Measurements from ENCODE around the gene DEGS1. TPM values are rescaled to one million over a fixed set of nuclear protein-coding genes. Genes with fewer than 3 reads are reported as not detected.

Gene DEGS1
- total RNA-seq, 2 donors from 2014 or later: 84.0 to 95.1 TPM

DNA sequence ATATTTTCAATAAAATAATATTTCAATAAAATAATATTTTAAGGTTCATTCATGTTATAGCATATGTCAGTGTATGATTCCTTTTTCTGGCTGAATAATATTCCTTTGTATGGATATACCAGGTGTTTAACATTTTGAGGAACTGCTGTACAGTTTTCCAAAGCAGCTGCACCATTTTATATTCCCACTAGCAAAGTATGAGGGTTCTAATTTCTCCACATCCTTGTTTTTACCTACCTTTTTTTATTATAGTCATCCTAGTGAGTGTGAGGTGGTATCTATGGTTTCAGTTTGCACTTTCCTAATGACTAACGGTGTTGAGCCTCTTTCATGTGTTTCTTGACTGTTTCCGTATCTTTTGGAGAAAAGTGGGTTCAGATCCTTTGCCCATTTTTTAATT, 5.2 kb downstream of the DEGS1 start:
- H3K9me3 ChIP-seq: no peaks in the 10 kb centered on the region
- H3K27me3 ChIP-seq: no peaks in the 10 kb centered on the region
- no peak for DNase-seq (ENCODE audit: low spot score)
- peaks cover 30% of the 10 kb centered on the region for H3K36me3 ChIP-seq
- TF ChIP-seq, protein P1, sequence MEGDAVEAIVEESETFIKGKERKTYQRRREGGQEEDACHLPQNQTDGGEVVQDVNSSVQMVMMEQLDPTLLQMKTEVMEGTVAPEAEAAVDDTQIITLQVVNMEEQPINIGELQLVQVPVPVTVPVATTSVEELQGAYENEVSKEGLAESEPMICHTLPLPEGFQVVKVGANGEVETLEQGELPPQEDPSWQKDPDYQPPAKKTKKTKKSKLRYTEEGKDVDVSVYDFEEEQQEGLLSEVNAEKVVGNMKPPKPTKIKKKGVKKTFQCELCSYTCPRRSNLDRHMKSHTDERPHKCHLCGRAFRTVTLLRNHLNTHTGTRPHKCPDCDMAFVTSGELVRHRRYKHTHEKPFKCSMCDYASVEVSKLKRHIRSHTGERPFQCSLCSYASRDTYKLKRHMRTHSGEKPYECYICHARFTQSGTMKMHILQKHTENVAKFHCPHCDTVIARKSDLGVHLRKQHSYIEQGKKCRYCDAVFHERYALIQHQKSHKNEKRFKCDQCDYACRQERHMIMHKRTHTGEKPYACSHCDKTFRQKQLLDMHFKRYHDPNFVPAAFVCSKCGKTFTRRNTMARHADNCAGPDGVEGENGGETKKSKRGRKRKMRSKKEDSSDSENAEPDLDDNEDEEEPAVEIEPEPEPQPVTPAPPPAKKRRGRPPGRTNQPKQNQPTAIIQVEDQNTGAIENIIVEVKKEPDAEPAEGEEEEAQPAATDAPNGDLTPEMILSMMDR (IDR thresholded peaks at IDR 0.05): no peak
- H3K4me3 ChIP-seq: no peak overlapping the region
- no peak overlapping the region for H3K27ac ChIP-seq
- peaks cover 0 to 22% of the 10 kb centered on the region in 2 donors for H3K4me1 ChIP-seq

DNA sequence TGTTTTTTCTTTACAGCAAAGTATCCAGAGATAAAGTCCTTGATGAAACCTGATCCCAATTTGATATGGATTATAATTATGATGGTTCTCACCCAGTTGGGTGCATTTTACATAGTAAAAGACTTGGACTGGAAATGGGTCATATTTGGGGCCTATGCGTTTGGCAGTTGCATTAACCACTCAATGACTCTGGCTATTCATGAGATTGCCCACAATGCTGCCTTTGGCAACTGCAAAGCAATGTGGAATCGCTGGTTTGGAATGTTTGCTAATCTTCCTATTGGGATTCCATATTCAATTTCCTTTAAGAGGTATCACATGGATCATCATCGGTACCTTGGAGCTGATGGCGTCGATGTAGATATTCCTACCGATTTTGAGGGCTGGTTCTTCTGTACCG, 6.5 kb downstream of the DEGS1 start:
- H3K4me1 ChIP-seq: peaks cover 0 to 17% of the 10 kb centered on the region in 2 donors
- no peak for DNase-seq (ENCODE audit: low spot score)
- H3K4me3 ChIP-seq: no peak overlapping the region
- no peak overlapping the region for H3K27ac ChIP-seq
- H3K36me3 ChIP-seq: peaks cover 42% of the 10 kb centered on the region
- no peaks in the 10 kb centered on the region for H3K9me3 ChIP-seq
- TF ChIP-seq, protein P1 (IDR thresholded peaks at IDR 0.05): no peak
- no peaks in the 10 kb centered on the region for H3K27me3 ChIP-seq

DNA sequence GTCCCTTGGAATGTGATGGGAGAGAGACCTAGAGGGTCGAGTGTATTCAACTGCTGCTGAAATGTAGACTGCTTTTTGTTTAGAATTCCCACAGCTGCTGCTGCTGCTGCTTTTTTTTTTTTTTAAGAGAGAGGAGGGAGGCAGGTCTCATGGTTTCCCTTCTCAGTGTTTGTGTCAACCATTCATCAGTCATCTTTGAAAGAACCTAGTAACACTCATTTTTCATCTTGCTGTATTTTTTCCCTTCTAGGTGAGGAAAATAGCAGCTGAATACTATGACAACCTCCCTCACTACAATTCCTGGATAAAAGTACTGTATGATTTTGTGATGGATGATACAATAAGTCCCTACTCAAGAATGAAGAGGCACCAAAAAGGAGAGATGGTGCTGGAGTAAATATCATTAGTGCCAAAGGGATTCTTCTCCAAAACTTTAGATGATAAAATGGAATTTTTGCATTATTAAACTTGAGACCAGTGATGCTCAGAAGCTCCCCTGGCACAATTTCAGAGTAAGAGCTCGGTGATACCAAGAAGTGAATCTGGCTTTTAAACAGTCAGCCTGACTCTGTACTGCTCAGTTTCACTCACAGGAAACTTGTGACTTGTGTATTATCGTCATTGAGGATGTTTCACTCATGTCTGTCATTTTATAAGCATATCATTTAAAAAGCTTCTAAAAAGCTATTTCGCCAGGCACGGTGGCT, 9.2 kb downstream of the DEGS1 start:
- TF ChIP-seq, protein P1 (IDR thresholded peaks at IDR 0.05): no peak
- Histone ChIP-seq H3K4me3 (no peak overlapping the region), H3K27me3 (no peaks in the 10 kb centered on the region), H3K27ac (no peak overlapping the region), H3K4me1 (no peaks in the 10 kb centered on the region), H3K9me3 (no peaks in the 10 kb centered on the region), H3K36me3 (peaks cover 42% of the 10 kb centered on the region)
- no peak for DNase-seq (ENCODE audit: low spot score)

DNA sequence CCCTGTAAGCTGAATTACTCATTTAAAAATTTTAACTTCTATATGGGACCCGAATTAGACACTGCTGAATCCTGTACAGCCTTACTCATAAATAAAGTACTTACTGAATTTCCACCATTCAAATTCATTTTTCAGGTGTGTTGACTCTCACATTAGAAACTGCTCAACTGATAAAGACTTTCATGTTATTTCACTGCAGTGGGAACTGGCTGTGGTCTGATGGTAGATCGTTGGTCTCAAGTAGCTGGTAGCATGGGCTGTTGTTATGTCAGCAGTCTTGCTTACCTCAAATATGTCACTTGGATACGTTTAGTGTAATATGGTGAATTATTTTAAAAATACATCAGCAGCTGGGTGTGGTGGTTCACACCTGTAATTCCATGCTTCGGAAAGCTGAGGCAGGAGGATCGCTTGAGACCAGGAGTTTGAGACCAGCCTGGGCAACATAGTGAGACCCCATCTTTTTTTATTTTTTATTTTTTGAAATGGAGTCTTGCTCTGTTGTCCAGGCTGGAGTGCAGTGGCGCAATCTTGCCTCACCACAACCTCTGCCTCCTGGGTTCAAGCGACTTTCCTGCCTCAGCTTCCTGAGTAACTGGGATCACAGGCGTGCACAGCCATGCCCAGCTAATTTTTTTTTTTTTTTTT, 10.4 kb downstream of the DEGS1 start:
- Histone ChIP-seq H3K4me1 (no peaks in the 10 kb centered on the region), H3K4me3 (no peak overlapping the region), H3K9me3 (no peaks in the 10 kb centered on the region), H3K27ac (no peak overlapping the region), H3K36me3 (peaks cover 42% of the 10 kb centered on the region), H3K27me3 (no peaks in the 10 kb centered on the region)
- DNase-seq (ENCODE audit: low spot score): no peak
- TF ChIP-seq, protein P1 (IDR thresholded peaks at IDR 0.05): no peak

DNA sequence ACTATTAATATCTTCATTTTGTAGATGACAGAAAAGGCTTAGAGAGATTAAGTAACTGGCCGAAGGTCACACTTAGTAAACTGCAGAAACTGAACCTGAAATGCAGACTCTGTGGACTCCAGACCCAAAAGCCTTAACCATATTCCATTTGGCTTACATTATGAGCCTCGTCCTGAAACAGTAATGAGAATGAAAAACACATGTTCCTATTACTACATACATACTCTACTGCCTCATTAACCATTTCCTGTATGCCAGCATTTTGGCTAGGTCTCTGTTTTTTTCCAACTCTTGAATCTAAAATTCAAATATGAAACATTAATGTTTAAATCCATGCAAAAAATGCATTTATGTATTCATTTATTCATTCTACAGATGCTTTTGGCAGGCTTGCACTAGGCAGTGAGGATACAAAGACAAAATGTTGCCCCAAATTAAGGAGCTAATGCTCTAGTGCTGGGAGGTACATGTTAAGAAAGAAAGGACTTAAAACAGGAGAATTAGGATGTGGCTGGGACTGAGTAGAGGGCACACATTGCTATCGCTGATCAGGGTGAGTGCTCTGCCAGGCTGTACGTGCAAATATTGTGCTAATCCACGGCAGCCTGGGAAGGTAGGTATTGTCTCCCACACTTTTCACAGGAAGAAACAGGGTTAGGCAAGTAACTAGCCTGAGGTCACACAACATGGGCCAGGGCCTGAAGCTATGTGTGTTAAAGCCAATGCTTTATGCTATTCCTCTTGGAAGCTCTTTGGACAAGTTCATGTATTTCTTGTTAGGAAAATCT, 14.0 kb downstream of the DEGS1 start:
- H3K4me1 ChIP-seq: no peaks in the 10 kb centered on the region
- no peak overlapping the region for H3K4me3 ChIP-seq
- no peaks in the 10 kb centered on the region for H3K9me3 ChIP-seq
- DNase-seq (ENCODE audit: low spot score): no peak
- H3K27me3 ChIP-seq: no peaks in the 10 kb centered on the region
- TF ChIP-seq, protein P1 (IDR thresholded peaks at IDR 0.05): no peak
- no peak overlapping the region for H3K27ac ChIP-seq
- peaks cover 23% of the 10 kb centered on the region for H3K36me3 ChIP-seq

Data from right atrium auricular region (tissue), 2 donors.